ENCODE measurements around the gene PFKFB4. TPM values are rescaled to one million over a fixed set of nuclear protein-coding genes. Genes with fewer than 3 reads are reported as not detected.

PFKFB4 gene
- total and polyA plus RNA-seq, 2 of the 8 experiments (the other 6 are each of a cell fraction or from before 2014, with no cell fraction given) = 10.7 to 20.1 TPM

DNA sequence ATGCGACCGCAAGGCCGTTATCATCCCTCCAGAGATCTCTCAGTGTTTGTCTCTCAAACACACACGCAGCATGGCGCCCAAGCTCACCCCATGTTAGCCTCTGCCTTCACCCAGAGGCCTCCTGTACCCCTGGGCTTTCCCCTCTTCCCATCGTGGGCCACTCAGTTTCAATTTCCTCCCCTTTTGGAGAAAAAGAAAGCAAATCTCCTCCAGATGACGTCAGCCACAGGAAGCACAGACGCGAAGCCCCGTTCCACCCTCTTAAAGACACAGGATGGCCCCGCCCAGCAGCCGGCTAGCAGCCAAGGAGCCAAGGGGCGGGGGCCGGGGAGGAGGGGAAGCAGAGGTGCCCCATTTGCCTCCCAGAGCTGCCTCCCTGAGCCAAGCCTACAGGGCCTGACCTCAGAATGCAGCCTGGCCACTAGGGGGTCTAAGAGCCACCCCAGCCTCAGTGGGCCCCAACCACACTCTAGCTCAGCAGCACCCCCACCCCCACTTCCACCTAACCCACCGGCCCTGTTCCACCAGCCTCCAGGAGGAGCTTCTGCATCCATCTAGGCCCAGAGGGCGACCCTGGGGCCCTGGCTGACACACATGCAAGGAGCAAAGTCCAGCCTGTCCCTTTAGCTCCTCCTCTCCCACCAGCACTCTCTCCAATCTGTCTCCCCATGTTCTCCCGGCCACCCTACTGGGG lies 83.5 kb downstream of the PFKFB4 start (continued):
- TF ChIP-seq, protein P1, sequence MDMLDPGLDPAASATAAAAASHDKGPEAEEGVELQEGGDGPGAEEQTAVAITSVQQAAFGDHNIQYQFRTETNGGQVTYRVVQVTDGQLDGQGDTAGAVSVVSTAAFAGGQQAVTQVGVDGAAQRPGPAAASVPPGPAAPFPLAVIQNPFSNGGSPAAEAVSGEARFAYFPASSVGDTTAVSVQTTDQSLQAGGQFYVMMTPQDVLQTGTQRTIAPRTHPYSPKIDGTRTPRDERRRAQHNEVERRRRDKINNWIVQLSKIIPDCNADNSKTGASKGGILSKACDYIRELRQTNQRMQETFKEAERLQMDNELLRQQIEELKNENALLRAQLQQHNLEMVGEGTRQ (IDR thresholded peaks at IDR 0.05; ENCODE audit: low read length) = no peak
- no peak for TF ChIP-seq ZNF274 (IDR thresholded peaks at IDR 0.05; ENCODE audit: borderline replicate concordance, extremely low read depth, low read length)
- TF ChIP-seq CHD2 (IDR thresholded peaks at IDR 0.05; ENCODE audit: low read length) = 0 out of 2 replicates have a peak, but pooled peaks have one; percentile 15
- TF ChIP-seq EZH2 (IDR thresholded peaks at IDR 0.05; ENCODE audit: low read depth, low read length, severe bottlenecking) = no peak

Measured in H1 (cell line).